H1 (cell line): ENCODE results near the gene RUSF1. TPM values are rescaled to one million over a fixed set of nuclear protein-coding genes. Genes with fewer than 3 reads are reported as not detected.

Source experiments
- GTF2F1 ChIP-seq: IDR thresholded peaks from 2 replicates; pipeline ENCODE4 v1.6.1; 2012; ENCODE audit warnings: low read depth, low read length, improper control_type of control experiment, borderline replicate concordance
- MAFK ChIP-seq: IDR thresholded peaks from 2 replicates; pipeline ENCODE4 v1.6.1; 2012; ENCODE audit warnings: low read depth, mild to moderate bottlenecking, improper control_type of control experiment, low read length
- TCF12 ChIP-seq: IDR thresholded peaks from 2 replicates; pipeline ENCODE4 v1.6.1; 2011; ENCODE audit warnings: low read depth, mild to moderate bottlenecking, low read length
- polyA plus RNA-seq, 7 experiments: library from polyadenylated mRNA; depleted of rRNA in 3 of 7; stranded (reverse) in 5 of 7; unstranded in 2 of 7; fragments of >200 nt in 5 of 7; fragments of 200-250 nt in 2 of 7; gene quantifications; 1 replicate in 5 of 7; 2 replicates in 1 of 7; 4 replicates in 1 of 7; pipeline versions ENCODE4 v1.2.1 to v1.2.3, GENCODE V29; 2011 to 2013; ENCODE audit warnings: missing spikeins in 2 of 7, mixed read lengths in 2 of 7
- total RNA-seq: library from RNA; stranded (reverse); fragmentation: NEBNext Ultra II Directional; extraction: Animal tissue kit (Norgen Biotek cat#: 25700); gene quantifications from 2 replicates; pipeline ENCODE4 v1.2.1, GENCODE V29; 2021

RUSF1 gene
- total and polyA plus RNA-seq, 2 of the 8 experiments (the other 6 are each of a cell fraction or from before 2014, with no cell fraction given): 22.5 to 33.7 TPM

DNA sequence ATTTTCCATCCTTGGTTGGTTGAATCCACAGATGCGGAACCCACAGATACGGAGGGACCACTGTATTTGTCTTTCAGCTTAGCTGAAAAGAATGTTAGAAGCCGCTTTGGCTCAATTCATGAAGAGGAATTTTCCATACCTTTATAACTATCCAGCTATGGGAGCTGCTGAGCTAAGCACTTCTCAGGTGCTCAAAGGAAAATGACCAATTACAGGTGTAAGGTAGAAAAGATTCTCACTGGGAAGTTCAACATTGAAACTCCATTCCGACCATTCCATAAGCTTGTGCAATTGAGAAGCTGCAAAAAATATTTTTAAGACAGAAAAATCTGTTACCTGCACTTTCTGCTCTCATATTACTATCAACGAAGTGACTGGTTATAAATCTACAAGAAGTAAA, 22.2 kb upstream of the RUSF1 start (continued):
- no peak for TF ChIP-seq TCF12
- TF ChIP-seq GTF2F1: no peak
- no peak for TF ChIP-seq MAFK
